RWPE2 (cell line): ENCODE results near the gene ERCC2.

Source experiments
- ATAC-seq: fragments of 200-7000 bp; cut with Tn5 transposase; 3 replicates; pipeline ENCODE4 v1.9.1; 2021; ENCODE audit warnings: low read depth
- DNase-seq: peaks from one replicate; pipeline ENCODE4 v3.0.0-alpha.2; 2020; ENCODE audit warnings: low spot score
- H3K27ac ChIP-seq: fragments of 450-650 bp; 2 replicates; pipeline ENCODE4 v1.5.1; 2017; ENCODE audit warnings: mild to moderate bottlenecking; ENCODE audit not compliant: poor library complexity, severe bottlenecking
- H3K27me3 ChIP-seq: fragments of 250-450 bp; sonication (Bioruptor Pico); 2 replicates; pipeline ENCODE4 v1.5.1; 2021; ENCODE audit warnings: mild to moderate bottlenecking, moderate library complexity; ENCODE audit not compliant: insufficient read depth, poor library complexity, severe bottlenecking
- H3K36me3 ChIP-seq: fragments of 250-450 bp; sonication (Bioruptor Pico); 2 replicates; pipeline ENCODE4 v1.5.1; 2020; ENCODE audit warnings: low read depth, mild to moderate bottlenecking, moderate library complexity
- H3K4me1 ChIP-seq: fragments of 250-450 bp; sonication (Bioruptor Pico); 2 replicates; pipeline ENCODE4 v1.5.1; 2021; ENCODE audit warnings: mild to moderate bottlenecking, moderate library complexity; ENCODE audit not compliant: insufficient read depth, poor library complexity, severe bottlenecking
- H3K4me3 ChIP-seq: fragments of 250-450 bp; sonication (Bioruptor Pico); 2 replicates; pipeline ENCODE4 v1.5.1; 2021; ENCODE audit warnings: mild to moderate bottlenecking, moderate library complexity; ENCODE audit not compliant: severe bottlenecking
- H3K9me3 ChIP-seq: fragments of 250-450 bp; sonication (Bioruptor Pico); 2 replicates; pipeline ENCODE4 v1.5.1; 2021; ENCODE audit warnings: mild to moderate bottlenecking, moderate library complexity; ENCODE audit not compliant: severe bottlenecking
- CTCF ChIP-seq: fragments of 450-650 bp; IDR thresholded peaks from one replicate; pipeline ENCODE4 v1.5.1; 2017; ENCODE audit warnings: mild to moderate bottlenecking, moderate library complexity; ENCODE audit not compliant: poor library complexity, severe bottlenecking

ERCC2 gene

DNA sequence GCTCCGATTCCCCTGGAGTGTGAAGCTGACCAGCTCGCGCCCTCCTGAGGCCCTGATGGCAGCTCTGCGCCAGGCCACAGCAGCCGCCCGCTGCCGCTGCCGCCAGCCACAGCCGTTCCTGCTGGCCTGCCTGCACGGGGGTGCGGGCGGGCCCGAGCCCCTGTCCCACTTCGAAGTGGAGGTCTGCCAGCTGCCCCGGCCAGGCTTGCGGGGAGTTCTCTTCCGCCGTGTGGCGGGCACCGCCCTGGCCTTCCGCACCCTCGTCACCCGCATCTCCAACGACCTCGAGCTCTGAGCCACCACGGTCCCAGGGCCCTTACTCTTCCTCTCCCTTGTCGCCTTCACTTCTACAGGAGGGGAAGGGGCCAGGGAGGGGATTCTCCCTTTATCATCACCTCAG, 68.0 kb downstream of the ERCC2 start:
- no peak overlapping the region for H3K4me3 ChIP-seq
- H3K27ac ChIP-seq, result no peak overlapping the region
- ATAC-seq (no peak), DNase-seq (no peak)
- no peaks in the 10 kb centered on the region for H3K9me3 ChIP-seq
- TF ChIP-seq CTCF, result no peak
- H3K27me3 ChIP-seq, result no peaks in the 10 kb centered on the region
- peaks cover 4% of the 10 kb centered on the region for H3K4me1 ChIP-seq
- H3K36me3 ChIP-seq, result peaks cover 3% of the 10 kb centered on the region; the same call in 1 of the 2 replicates
